GM18519 (cell line): ENCODE measurements around the gene MAOB.
"Not testable (repeated sequence)": the region's sequence is repeated elsewhere in the genome, so short reads cannot be mapped to it uniquely, and the experiment has no call there.

Source experiments
- ATAC-seq: cut with Tn5 transposase; IDR thresholded peaks from one replicate; pipeline ENCODE4 v1.9.1; 2021; ENCODE audit warnings: mild to moderate bottlenecking, moderate library complexity; ENCODE audit not compliant: unreplicated experiment, low FRiP score

MAOB gene

DNA sequence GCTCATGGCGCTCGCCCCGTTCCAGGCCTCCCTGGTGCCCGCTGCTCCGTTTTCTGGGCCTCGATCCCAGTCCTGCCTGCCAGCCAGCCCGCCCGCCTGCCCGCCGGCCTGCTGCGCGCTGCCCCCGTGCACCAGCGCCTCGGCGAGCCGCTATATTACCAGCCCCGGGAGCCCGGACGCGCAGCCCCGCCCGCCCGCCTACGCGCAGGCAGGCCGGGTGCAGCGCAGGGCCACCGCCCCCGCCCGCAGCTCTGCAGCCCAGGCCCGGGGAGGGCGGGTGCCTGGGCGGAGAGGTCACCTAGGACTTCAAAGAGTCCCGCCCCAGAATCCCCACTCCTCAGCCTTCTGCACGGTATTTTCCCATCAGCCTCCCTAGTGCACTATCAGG is at the start of gene MAOB:
Gene MAOB, minus strand, starts transcription at position 157 of the 388 bp plus-strand sequence. Its CDS starts 151 bp downstream, at position 6.
- ATAC-seq: no peak

- not testable (repeated sequence) for ATAC-seq
These were observed 39.8 kb upstream of the MAOB start for GRCh38 chrX:43922032-43922431.

- ATAC-seq: not testable (repeated sequence)
These were observed 28.5 kb upstream of the MAOB start for GRCh38 chrX:43910772-43911171.

DNA sequence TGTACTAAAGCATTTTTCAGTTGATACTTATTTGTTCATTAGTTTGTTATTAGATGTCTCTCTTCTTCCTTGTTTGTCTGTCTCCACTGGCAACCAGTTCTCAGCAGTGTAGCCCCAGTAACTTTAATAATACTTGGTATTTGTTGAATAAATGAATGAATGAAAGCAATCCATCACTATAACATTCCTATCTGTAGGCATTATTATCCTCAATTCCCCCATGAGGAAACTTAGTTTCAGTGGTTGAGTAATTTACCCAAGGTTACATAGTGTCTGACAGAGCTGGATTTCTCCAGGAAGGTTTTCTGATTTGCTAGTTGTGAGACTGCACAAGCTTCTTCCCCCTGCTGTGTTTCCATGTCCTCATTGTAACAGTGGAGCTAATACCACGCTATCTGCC is 27.8 kb upstream of the MAOB start:
- no peak for ATAC-seq

GRCh38 chrX:43909141-43909540 is 26.9 kb upstream of the MAOB start:
- no peak for ATAC-seq

GRCh38 chrX:43899878-43900815 is 17.9 kb upstream of the MAOB start:
- no peak for ATAC-seq

- ATAC-seq: no peak
These were observed 16.3 kb upstream of the MAOB start for GRCh38 chrX:43898406-43899035.

- ATAC-seq: no peak
These were observed 15.0 kb upstream of the MAOB start for GRCh38 chrX:43897290-43897689.

DNA sequence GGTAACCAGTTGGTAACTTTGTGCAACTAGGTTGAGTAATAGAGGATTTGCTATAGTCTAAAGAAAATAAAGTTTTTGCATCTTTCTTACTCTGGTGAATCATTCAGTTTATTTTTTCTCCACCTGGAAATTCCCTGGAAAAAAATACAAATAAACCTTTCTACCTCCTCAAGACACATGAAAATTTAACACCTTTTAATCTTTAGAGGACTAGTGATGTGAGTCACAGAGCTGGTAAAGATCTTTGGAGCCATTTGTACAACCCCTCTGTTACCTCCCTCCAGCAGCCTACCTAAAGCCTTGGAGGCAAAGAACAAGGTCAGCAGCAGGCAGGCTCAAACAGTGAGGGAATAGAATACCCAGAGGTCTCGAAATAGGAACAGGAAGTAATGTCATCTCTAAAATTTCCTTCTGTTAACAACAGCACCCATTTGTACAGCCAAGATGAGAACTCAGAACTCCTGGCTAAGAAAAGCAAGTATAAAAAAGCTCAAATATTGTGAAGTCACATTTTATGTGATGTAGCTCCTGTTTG is 10.2 kb upstream of the MAOB start:
- ATAC-seq: no peak

GRCh38 chrX:43885617-43886016 is 3.4 kb upstream of the MAOB start:
- ATAC-seq: no peak

GRCh38 chrX:43881410-43882293 is 598 bp downstream of the MAOB start:
- ATAC-seq: no peak

GRCh38 chrX:43880425-43880824 is 1.8 kb downstream of the MAOB start:
- no peak for ATAC-seq

GRCh38 chrX:43878906-43879526 is 3.2 kb downstream of the MAOB start:
- ATAC-seq: no peak

DNA sequence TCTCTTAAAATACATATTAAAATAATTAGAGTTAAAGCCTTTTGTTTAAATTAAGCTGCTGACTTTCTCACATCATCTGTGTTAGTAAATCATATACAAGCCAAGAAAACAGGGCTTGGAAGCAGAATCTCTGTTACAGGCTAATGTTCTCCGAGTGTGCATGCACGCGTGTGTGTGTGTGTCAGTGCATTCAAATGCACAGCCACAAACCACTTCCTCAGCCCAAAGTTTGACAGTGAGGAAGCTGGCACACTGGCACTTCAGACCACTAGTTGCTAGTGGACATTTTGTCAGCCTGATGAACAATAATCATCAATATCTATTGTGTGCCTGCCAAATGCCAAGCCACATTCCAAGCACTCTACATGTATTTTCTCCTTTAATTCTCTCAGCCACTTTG is 5.6 kb downstream of the MAOB start:
- no peak for ATAC-seq

DNA sequence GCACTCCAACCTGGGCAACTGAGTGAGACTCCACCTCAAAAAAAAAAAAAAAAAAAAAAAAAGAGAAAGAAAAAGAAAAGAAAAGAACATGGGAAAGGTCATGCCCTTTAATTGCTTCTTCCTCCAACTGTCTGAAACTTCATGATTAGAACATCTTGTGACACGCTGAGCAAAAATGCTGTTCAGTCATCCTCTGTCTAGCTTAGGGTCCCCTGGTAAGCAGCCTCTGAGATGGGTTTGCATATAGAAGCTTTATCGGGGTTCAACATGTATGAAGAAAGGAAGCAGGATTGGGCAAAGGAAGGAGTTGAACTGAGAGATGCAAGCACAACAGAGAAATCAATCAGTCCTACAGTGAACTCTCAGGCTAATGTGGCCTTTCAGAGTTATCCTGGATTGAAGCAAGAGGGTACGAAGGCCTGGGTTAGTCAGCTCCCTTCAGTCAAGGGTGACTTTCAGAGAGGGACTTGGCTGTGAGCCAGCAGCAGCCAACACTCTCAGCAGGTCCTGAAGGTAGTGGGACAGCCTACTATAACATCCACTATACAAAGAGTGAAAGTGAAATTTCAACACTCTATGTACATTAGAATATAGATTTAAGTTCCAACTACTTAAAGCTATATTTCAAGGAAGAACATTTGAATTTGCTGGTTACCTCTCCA is 11.4 kb downstream of the MAOB start:
- no peak for ATAC-seq

DNA sequence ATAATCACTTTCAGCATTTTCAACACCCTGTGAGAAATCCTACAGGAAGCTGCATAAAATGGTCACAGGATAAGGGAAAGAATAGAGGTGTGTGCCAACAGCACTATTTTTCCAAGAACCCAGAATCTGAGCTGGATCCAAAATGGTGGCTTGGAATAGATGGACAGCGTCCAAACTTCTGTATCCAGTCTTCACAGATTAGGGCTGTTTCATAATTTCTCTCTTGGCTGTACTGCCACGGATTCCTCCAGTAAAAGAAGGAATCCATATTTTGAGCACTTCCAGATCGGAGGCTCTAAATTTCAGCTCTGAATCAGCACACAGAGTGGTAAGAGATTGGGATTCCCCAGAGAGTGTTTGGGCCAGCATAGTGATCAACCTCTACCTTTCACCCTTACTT is 12.2 kb downstream of the MAOB start:
- ATAC-seq: no peak

GRCh38 chrX:43868791-43869190 is 13.5 kb downstream of the MAOB start:
- no peak for ATAC-seq

DNA sequence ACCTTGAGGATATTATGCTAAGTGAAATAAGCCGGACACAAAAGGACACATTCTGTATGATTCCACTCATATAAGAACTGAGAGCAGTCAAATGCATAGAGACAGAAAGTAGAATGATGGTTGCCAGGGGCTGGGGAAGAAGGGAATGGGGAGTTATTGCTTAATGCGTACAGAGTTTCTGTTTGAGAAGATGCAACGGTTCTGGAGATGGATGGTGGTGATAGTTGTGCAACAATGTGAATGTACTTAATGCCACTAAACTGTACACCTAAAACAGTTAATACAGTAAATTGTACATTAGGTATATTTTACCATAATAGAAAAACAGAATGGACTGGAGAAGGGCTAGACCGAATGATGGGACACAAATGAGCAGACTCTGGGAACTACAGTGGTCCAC is 15.8 kb downstream of the MAOB start:
- no peak for ATAC-seq

DNA sequence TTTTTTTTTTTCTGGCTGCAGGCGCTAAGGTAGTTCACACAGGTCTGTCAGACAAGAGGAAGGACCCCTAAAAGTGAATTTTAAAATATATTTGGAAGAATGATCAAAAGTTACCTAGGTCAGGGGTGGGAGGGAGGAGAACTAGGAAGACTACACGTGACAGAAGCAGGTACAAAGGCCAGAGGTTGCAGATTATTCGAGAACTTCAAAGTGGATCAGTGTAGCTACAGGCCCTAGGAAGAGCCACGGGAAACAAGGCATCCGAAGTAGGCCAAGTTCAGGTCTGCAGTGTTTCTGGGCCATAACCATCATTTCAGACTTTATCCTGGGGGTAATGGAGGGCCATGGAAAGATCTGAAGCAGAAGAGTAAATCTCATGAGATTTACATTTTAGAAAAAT is 16.5 kb downstream of the MAOB start:
- ATAC-seq: no peak

- no peak for ATAC-seq
These were observed 19.8 kb downstream of the MAOB start for GRCh38 chrX:43862434-43862833.
